ENCODE measurements around the gene PPP2R2B. TPM values are rescaled to one million over a fixed set of nuclear protein-coding genes. Genes with fewer than 3 reads are reported as not detected.
A peak's percentile ranks its signal among the peaks of the same experiment; 100 is the strongest.

PPP2R2B gene
- total RNA-seq, 1 donor: not detected

GRCh38 chr5:146600376-146600775, 278.2 kb downstream of the PPP2R2B start:
- no peak for TF ChIP-seq CTCF (IDR thresholded peaks at IDR 0.05; ENCODE audit: insufficient read depth, low read length)
- no peak for DNase-seq (ENCODE audit: low read depth)
- H3K4me3 ChIP-seq (ENCODE audit: low read depth, low read length): no peak overlapping the region

- no peak for TF ChIP-seq CTCF (IDR thresholded peaks at IDR 0.05; ENCODE audit: insufficient read depth, low read length)
- no peak overlapping the region for H3K4me3 ChIP-seq (ENCODE audit: low read depth, low read length)
- no peak for DNase-seq (ENCODE audit: low read depth)
Measured at GRCh38 chr5:146599261-146599660, 279.3 kb downstream of the PPP2R2B start.

GRCh38 chr5:146595088-146595487, 283.5 kb downstream of the PPP2R2B start:
- H3K4me3 ChIP-seq (ENCODE audit: low read depth, low read length): no peak overlapping the region
- TF ChIP-seq CTCF (IDR thresholded peaks at IDR 0.05; ENCODE audit: insufficient read depth, low read length): no peak
- DNase-seq (ENCODE audit: low read depth): no peak

GRCh38 chr5:146592352-146592751, 286.2 kb downstream of the PPP2R2B start:
- DNase-seq (ENCODE audit: low read depth): no peak
- TF ChIP-seq CTCF (IDR thresholded peaks at IDR 0.05; ENCODE audit: insufficient read depth, low read length): no peak
- H3K4me3 ChIP-seq (ENCODE audit: low read depth, low read length): no peak overlapping the region

- no peak for TF ChIP-seq CTCF (IDR thresholded peaks at IDR 0.05; ENCODE audit: insufficient read depth, low read length)
Measured at GRCh38 chr5:146589028-146589345, 289.6 kb downstream of the PPP2R2B start.

GRCh38 chr5:146588331-146589027, 290.1 kb downstream of the PPP2R2B start:
- DNase-seq (ENCODE audit: low read depth): peak; percentile 18
- no peak overlapping the region for H3K4me3 ChIP-seq (ENCODE audit: low read depth, low read length)
- no peak for TF ChIP-seq CTCF (IDR thresholded peaks at IDR 0.05; ENCODE audit: insufficient read depth, low read length)

More at GRCh38 chr5:146589028-146589345, 289.6 kb downstream of the PPP2R2B start:
- H3K4me3 ChIP-seq (ENCODE audit: low read depth, low read length): no peak overlapping the region
- no peak for DNase-seq (ENCODE audit: low read depth)

GRCh38 chr5:146586752-146587151, 291.8 kb downstream of the PPP2R2B start:
- TF ChIP-seq CTCF (IDR thresholded peaks at IDR 0.05; ENCODE audit: insufficient read depth, low read length): no peak
- H3K4me3 ChIP-seq (ENCODE audit: low read depth, low read length): no peak overlapping the region
- DNase-seq (ENCODE audit: low read depth): no peak
